GM21367 (cell line): Measurements from ENCODE around the gene ETV7.
"Not testable (repeated sequence)": the region's sequence is repeated elsewhere in the genome, so short reads cannot be mapped to it uniquely, and the experiment has no call there.

Source experiments
- ATAC-seq: cut with Tn5 transposase; IDR thresholded peaks from one replicate; pipeline ENCODE4 v1.9.1; 2021; ENCODE audit not compliant: unreplicated experiment

The ETV7 gene

GRCh38 chr6:36387440-36388303 is at the start of gene ETV7:
Gene ETV7, minus strand, starts transcription at chr6:36387669. Its CDS starts 128 bp downstream, at chr6:36387541.
- no peak for ATAC-seq

DNA sequence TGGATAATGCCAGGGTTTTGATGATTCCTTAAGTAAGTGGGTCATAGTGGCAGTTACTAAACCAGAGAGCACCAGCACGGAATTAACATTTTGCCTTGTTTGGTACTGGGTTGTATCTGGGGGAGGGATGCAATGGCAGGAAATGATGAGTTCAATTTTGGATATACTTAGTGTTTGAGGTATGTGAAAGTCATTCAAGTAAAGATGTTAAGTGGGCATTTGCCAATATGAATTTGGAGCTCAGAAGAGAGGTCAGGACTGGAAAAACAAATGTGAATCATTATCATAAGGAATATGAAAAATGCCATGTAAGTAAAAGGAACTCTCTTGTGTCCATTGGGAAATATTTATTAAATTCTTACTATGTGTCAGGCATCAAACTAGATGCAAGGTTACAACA is 49.0 kb upstream of the ETV7 start:
- ATAC-seq, result no peak

DNA sequence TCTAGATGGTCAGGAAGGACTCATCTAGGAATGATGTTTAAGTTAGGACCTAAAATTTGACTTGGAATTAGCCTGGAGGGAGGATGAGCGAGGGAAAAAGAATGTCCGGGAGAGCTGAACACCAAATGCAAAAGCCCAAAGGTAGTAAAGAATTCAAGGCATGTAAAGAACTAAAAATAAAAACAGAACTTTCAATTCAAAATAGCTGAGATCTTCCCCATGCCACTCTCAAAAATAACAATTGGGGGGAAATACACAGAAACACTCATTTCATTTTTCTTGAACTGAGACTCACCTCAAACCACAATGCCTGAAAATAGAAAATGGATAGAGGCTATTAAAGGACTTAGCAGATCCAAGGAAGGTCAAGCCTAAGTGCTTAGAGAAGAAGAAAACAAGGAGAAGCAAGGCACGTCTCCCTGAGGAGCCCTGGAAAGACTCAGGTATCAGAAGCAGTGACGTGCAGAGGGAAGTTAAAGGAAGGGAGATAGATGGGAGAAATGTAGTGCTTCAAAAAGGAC is 44.7 kb upstream of the ETV7 start:
- ATAC-seq, result no peak

DNA sequence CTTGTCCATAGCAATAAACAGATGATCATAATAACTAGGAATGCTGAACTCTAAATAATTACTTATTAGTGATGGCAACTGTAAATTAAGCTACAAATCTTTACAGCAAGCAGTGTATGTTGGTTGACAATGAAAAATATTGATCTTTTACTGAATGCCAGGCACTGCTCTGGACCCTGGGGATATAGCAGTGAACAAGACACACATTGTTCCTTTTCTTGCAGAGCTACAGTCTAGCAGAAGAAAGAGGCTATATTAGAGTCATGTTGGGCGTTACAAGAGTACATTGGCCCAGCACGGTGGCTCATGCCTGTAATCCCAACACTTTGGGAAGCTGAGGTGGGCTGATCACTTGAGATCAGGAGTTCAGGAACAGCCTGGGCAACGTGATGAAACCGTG is 43.7 kb upstream of the ETV7 start:
- ATAC-seq, result no peak

- no peak for ATAC-seq
Observed at GRCh38 chr6:36430351-36430750, 42.9 kb upstream of the ETV7 start.

- no peak for ATAC-seq
Observed at GRCh38 chr6:36428911-36429310, 41.4 kb upstream of the ETV7 start.

DNA sequence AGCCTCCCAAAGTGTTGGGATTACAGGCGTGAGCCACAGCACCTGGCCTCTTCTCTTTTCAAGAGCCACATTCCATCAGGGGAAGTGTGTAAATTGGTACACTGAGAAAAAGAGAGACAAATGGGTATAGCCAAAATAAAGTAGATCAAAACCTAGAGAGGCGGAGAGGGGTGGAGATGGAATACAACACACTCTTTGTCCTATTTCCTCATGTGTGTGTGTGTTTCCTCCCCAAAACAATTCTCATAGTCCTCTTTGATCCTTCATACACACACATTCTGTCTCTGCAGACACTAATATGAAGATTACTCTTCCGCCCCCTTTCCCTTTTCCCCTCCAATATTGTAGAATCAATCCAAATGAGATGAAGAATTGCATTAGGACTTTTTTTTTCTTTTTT is 39.2 kb upstream of the ETV7 start:
- ATAC-seq, result no peak

GRCh38 chr6:36423101-36423824 is 35.8 kb upstream of the ETV7 start:
- ATAC-seq, result peak; percentile 87

DNA sequence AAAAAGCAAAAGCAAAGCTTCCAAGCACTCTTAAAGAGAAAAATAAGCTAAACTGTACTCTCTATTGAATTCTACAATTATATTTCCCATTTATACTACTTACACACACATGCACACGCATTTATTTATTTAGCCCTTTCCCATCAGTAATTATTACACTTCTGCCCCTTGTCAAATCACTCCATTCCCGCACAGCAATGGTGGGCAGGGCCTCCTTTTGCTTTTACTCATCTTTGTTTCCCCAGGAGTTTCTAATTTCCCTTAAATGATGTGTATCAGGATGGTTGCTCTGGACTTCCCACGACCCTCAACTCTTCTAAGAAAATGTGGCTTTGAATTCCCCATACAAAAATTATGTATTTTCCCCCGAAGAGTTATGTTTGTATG is 35.2 kb upstream of the ETV7 start:
- ATAC-seq, result no peak

DNA sequence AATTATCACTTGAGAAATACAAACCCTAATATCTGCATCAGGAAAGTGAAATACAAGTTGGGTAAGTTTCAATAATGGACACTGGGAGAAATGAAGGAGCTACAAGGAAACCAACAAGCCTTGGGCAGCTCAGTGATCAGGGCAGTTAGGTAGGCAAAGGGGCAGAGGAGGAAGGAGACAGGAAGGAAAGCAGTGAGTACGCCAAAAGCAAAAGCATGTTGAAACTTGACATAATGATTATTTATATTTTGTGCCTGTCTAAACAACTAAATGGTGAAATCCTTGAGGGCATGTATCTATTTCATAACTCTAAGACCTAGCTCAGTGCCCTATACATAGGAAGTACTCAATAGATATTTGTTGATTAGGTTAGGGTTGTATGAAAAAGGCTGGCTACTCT is 31.8 kb upstream of the ETV7 start:
- no peak for ATAC-seq

DNA sequence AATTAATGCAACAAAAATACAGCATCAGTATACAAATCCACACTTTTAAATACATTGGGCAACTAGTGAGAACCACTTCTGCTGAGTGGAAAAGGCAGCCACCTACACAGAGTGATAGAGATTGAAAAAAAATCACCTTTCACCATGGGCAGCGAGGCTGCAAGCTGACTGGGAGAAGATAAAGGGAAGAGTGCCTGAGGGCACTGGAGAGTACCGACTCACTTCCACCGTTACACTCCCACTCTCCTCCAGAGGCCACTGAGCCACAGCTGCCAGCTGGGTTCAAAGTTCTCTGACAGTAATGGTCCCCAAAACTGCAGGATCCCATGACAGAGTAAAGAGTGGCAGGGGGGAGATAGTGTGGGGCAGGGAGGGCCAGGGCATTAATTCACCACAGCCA is 31.1 kb upstream of the ETV7 start:
- ATAC-seq, result no peak

DNA sequence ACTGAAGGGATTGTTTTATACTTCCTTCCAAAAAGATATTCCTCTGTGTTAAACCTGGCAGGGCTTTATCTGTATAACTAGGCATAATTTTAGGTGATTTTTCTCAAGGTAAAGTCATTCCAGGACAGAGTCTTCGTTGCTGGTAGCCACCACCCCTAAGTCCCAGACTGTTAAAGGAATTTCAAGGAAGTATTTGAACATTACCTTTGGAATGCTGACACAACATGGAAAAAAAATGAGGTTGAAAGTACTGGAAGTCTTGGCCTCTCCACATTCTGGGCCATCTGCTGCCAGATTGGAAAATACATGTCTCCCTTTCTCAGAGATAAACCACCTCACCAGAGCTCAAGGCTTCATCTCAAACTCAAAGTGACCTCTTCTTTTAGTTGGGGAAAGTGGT is 27.0 kb upstream of the ETV7 start:
- ATAC-seq, result no peak

DNA sequence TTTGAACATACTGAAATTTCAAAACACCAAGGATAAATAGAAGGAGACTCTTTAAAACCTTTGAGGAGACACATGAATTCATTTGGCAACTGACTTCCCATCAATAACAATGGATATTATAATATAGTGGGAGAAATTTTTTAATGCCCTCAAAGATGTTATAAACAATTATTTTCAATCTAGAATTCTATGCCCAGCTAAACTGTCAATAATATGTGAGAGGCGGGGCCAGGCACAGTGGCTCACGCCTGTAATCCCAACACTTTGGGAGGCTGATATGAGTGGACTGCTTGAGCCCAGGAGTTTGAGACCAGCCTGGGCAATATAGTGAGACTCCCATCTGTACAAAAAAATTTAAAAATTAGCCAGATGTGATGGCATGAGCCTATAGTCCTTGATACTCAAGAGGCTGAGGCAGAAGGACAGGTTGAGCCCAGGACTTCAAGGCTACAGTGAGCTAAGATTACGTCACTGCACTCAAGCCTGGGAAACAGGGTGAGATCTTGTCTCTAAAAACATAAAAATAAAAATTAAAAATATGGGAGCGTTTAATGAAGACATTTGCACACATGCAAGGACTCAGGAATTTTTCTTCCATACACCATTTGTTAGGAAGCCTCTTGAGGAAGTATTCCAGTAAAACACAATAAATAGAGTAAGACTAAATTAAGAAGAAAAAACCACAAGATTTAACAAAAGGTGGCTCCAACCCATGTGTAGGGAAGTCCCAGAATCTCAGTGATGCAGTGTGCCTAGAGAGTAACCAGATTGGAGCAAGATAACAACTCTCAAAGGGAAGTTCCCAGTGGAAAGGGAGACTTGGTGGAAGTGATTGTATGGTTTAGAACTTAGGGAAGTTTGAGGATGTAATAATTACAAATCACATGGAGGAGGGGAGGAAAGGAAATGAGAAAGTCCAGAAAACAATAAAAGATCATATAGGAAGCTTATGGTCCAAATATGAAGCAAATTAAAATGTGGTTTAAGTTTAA is 26.3 kb upstream of the ETV7 start:
- no peak for ATAC-seq

DNA sequence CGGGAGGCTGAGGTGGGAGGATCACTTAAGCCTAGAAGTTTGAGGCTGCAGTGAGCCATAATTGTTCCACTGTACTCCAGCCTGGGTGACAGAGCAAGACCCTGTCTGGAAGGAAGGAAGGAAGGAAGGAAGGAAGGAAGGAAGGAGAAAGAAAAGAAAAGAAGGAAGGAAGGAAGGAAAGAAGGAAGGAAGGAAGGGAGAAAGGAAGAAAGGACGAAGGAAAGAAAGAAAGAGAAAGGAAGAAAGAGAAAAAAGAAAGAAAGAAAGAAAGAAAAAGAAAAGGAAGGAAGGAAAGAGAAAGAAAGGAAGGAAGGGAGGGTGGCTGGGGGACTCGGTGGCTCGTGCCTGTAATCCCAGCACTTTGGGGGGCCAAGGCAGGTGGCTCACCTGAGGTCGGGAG is 22.2 kb upstream of the ETV7 start:
- not testable (repeated sequence) for ATAC-seq

DNA sequence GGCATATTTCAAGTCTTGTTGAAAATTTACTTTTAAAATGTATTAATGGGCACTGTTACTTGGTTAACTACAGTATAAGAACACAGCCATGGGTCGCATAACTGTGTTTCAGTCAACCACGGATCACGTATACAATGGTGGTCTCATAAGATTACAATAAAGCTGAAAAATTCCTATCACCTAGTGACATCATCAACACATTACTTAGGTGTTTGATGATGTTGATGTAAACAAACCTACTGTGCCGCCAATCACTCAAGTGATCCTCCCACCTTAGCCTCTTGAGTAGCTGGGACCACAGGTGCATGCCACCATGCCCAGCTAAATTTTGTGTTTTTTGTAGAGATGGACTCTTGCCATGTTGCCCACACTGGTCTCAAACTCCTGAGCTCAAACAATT is 16.7 kb upstream of the ETV7 start:
- ATAC-seq, result no peak

DNA sequence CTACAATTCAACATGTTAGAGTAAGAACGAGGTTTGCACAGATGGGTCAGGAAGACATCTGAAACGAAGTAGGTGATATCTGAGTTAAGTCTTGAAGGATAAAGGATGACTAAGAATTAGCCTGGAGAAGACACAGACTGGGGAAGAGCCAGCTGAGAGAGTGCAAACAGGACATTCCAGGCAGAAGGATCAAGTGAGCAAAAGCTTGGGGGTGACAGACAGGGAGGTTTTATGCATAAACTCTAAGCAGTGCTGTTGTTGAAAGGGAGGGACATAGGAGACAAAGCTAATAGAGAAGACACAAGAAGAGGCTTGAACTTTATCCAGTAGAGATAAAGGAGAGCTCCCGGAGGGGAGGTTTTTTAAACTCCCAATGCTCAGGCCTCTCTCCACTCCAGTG is 15.0 kb upstream of the ETV7 start:
- ATAC-seq, result no peak

DNA sequence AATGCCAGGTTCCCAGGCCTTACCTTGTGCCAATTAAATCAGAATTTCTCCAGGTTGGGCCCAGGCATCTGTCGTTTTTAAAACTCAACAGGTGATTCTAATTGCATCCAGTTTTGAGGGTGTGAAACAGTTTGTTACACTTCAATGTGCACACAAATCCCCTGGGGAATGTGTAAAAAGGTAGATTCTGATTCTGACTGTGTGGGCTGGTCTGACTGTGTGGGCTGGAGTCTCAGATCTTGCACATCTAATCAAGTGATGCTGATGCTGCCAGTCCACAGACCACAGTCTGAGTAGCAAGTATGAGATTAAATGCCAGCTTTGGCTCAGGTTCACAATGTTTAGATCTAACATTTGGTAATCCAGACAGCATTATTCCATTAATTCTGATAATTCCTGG is 12.5 kb upstream of the ETV7 start:
- no peak for ATAC-seq

DNA sequence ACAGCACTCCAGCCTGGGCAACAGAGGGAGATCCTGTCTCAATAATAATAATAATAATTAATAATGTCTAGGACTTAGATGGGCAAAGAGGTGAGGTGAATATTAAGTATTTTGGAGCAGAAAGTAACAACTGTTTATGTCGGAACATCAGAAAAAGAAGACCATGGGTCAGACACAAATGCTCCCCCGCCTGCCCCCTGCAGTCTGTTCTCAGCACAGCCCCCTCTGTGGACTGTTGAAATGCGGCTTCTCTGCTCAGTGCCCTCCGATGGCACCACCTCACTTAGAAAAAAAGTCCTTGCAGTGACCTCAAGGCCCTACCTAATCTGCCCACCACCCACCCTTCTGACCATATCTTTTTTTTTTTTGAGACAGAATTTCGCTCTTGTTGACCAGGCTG is 5.2 kb upstream of the ETV7 start:
- no peak for ATAC-seq

DNA sequence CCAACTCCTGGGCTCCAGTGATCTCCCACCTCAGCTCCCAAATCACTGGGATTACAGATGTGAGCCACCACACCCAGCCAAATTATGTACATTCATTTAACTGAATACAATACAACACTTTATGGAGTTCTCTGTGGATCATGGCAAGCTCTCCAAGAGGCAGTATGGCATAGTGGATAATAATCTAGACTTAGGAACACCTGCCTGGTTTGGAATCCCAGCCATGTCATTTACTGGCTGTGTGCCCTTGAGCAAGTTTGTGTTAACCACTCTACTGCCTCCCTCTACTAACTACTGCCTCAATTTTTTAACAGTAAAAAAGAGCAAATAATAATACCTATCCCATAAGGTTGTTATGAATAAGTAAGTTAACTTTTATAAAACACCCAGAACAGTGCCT is 1.9 kb upstream of the ETV7 start:
- no peak for ATAC-seq

GRCh38 chr6:36386495-36387439 is 702 bp downstream of the ETV7 start:
- no peak for ATAC-seq
